Neural cell (in vitro differentiated cells): ENCODE data around the gene BNIP5. TPM values are rescaled to one million over a fixed set of nuclear protein-coding genes. Genes with fewer than 3 reads are reported as not detected.

Source experiments
- H2AFZ ChIP-seq: fragments of 200-600, 300-800 bp; sonication (generic), shearing (Covaris generic); 2 replicates; pipeline ENCODE4 v1.6.0; 2014; ENCODE audit warnings: low read depth, mild to moderate bottlenecking, antibody characterized with exemption, low read length, moderate library complexity
- H3F3A ChIP-seq: fragments of 200-600 bp; shearing (Covaris generic); 2 replicates; pipeline ENCODE4 v1.6.1; 2016; ENCODE audit warnings: mild to moderate bottlenecking, moderate library complexity, mixed read lengths, antibody characterized with exemption, low read length; ENCODE audit not compliant: insufficient read depth, poor library complexity, severe bottlenecking
- H3K27ac ChIP-seq: fragments of 200-600, 300-800 bp; sonication (generic), shearing (Covaris generic); 2 replicates; pipeline ENCODE4 v1.5.1; 2014; ENCODE audit warnings: mild to moderate bottlenecking, low read length, moderate library complexity
- H3K27me3 ChIP-seq: fragments of 300-800, 200-600 bp; sonication (generic), shearing (Covaris generic); 2 replicates; pipeline ENCODE4 v1.6.0; 2014; ENCODE audit warnings: mild to moderate bottlenecking, low read depth, low read length, moderate library complexity; ENCODE audit not compliant: insufficient read depth
- H3K36me3 ChIP-seq: fragments of 300-800, 200-600 bp; sonication (generic), shearing (Covaris generic); 2 replicates; pipeline ENCODE4 v1.5.1; 2014; ENCODE audit warnings: mild to moderate bottlenecking, antibody characterized with exemption, low read length, moderate library complexity; ENCODE audit not compliant: insufficient read depth
- H3K4me2 ChIP-seq: fragments of 300-800, 200-600 bp; sonication (generic), shearing (Covaris generic); 2 replicates; pipeline ENCODE4 v1.6.0; 2014; ENCODE audit warnings: mild to moderate bottlenecking, low read length
- H3K4me3 ChIP-seq: fragments of 300-800, 200-600 bp; sonication (generic), shearing (Covaris generic); 2 replicates; pipeline ENCODE4 v1.5.1; 2014; ENCODE audit warnings: mild to moderate bottlenecking, low read length, moderate library complexity
- H3K79me2 ChIP-seq: fragments of 200-600 bp; shearing (Covaris generic); replicated peaks from 2 replicates; pipeline ENCODE4 v1.6.0; 2014; ENCODE audit warnings: mild to moderate bottlenecking, low read length, moderate library complexity; ENCODE audit not compliant: insufficient read depth
- H3K9ac ChIP-seq: fragments of 300-800, 200-600 bp; sonication (generic), shearing (Covaris generic); 2 replicates; pipeline ENCODE4 v1.6.1; 2016; ENCODE audit warnings: mild to moderate bottlenecking, low read length, mixed read lengths
- H3K9me2 ChIP-seq: fragments of 200-600 bp; shearing (Covaris generic); 2 replicates; pipeline ENCODE4 v1.6.1; 2016; ENCODE audit warnings: mild to moderate bottlenecking, low read length, mixed read lengths; ENCODE audit not compliant: insufficient read depth
- H3K9me3 ChIP-seq: fragments of 200-600, 300-800 bp; sonication (generic), shearing (Covaris generic); 2 replicates; pipeline ENCODE4 v1.6.1; 2016; ENCODE audit warnings: mild to moderate bottlenecking, mixed run types, low read length, moderate library complexity, mixed read lengths
- H4K20me1 ChIP-seq: fragments of 200-600 bp; shearing (Covaris generic); 2 replicates; pipeline ENCODE4 v1.6.1; 2016; ENCODE audit warnings: mild to moderate bottlenecking, mixed run types; ENCODE audit not compliant: insufficient read depth
- EP300 ChIP-seq: fragments of 450-650 bp; conservative IDR thresholded peaks from 2 replicates; pipeline ENCODE4 v1.6.1; 2014; ENCODE audit warnings: antibody characterized with exemption, mild to moderate bottlenecking, moderate library complexity; ENCODE audit not compliant: poor library complexity, severe bottlenecking
- EZH2 ChIP-seq: fragments of 200-600, 300-800 bp; shearing (Covaris generic), sonication (generic); IDR thresholded peaks from 2 replicates; pipeline ENCODE4 v1.6.1; 2014; ENCODE audit warnings: antibody characterized with exemption, low read length, borderline replicate concordance, mild to moderate bottlenecking; ENCODE audit not compliant: insufficient read depth, poor library complexity, severe bottlenecking
- MXI1 ChIP-seq: fragments of 450-650 bp; conservative IDR thresholded peaks from 2 replicates; pipeline ENCODE4 v1.6.1; 2014; ENCODE audit warnings: antibody characterized with exemption, mild to moderate bottlenecking; ENCODE audit not compliant: poor library complexity, severe bottlenecking
- POLR2AphosphoS5 ChIP-seq: IDR thresholded peaks from 2 replicates; pipeline ENCODE4 v1.6.1; 2012
- RAD21 ChIP-seq: fragments of 450-650 bp; conservative IDR thresholded peaks from 2 replicates; pipeline ENCODE4 v1.6.1; 2014; ENCODE audit warnings: antibody characterized with exemption, mild to moderate bottlenecking, moderate library complexity
- SMC3 ChIP-seq: fragments of 450-650 bp; conservative IDR thresholded peaks from 2 replicates; pipeline ENCODE4 v1.6.1; 2014; ENCODE audit warnings: antibody characterized with exemption, mild to moderate bottlenecking, moderate library complexity; ENCODE audit not compliant: poor library complexity
- TAF1 ChIP-seq: IDR thresholded peaks from 2 replicates; pipeline ENCODE4 v1.6.1; 2012; ENCODE audit warnings: low read depth
- polyA plus RNA-seq: library from polyadenylated mRNA; depleted of rRNA; stranded (reverse); fragments of >200 nt; gene quantifications from 2 replicates; pipeline ENCODE4 v1.2.3, GENCODE V29; 2014
- TF ChIP-seq, protein P1 (sequence below): fragments of 450-650 bp; IDR thresholded peaks from 2 replicates; pipeline ENCODE4 v1.5.1; 2014; ENCODE audit warnings: antibody characterized with exemption, mild to moderate bottlenecking, moderate library complexity; ENCODE audit not compliant: poor library complexity, severe bottlenecking
- TF ChIP-seq, protein P2 (sequence below): IDR thresholded peaks from 2 replicates; pipeline ENCODE4 v1.6.1; 2012; ENCODE audit warnings: borderline replicate concordance

BNIP5 gene
- polyA plus RNA-seq, 1 donor from 2014 or later: not detected

- no peak overlapping the region for H3K27ac ChIP-seq
- H3K9ac ChIP-seq: no peak overlapping the region
- H2AFZ ChIP-seq: no peak overlapping the region
- H3K4me2 ChIP-seq: no peak overlapping the region
- no peaks in the 10 kb centered on the region for H3K36me3 ChIP-seq
- no peaks in the 10 kb centered on the region for H3K9me3 ChIP-seq
- H3F3A ChIP-seq: no peaks in the 10 kb centered on the region
- no peaks in the 10 kb centered on the region for H4K20me1 ChIP-seq
- no peaks in the 10 kb centered on the region for H3K9me2 ChIP-seq
- TF ChIP-seq, protein P1, sequence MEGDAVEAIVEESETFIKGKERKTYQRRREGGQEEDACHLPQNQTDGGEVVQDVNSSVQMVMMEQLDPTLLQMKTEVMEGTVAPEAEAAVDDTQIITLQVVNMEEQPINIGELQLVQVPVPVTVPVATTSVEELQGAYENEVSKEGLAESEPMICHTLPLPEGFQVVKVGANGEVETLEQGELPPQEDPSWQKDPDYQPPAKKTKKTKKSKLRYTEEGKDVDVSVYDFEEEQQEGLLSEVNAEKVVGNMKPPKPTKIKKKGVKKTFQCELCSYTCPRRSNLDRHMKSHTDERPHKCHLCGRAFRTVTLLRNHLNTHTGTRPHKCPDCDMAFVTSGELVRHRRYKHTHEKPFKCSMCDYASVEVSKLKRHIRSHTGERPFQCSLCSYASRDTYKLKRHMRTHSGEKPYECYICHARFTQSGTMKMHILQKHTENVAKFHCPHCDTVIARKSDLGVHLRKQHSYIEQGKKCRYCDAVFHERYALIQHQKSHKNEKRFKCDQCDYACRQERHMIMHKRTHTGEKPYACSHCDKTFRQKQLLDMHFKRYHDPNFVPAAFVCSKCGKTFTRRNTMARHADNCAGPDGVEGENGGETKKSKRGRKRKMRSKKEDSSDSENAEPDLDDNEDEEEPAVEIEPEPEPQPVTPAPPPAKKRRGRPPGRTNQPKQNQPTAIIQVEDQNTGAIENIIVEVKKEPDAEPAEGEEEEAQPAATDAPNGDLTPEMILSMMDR: no peak
- peaks cover 34% of the 10 kb centered on the region for H3K27me3 ChIP-seq
- H3K4me3 ChIP-seq: no peak overlapping the region
- H3K79me2 ChIP-seq: no peaks in the 10 kb centered on the region
Observed at GRCh38 chr6:36383606-36384005, 46.9 kb upstream of the BNIP5 start.

GRCh38 chr6:36382976-36383375, 46.3 kb upstream of the BNIP5 start:
- TF ChIP-seq SMC3 (no peak), EZH2 (no peak), RAD21 (no peak), POLR2AphosphoS5 (no peak), MXI1 (no peak), EP300 (no peak), TAF1 (no peak)
- TF ChIP-seq, protein P2, sequence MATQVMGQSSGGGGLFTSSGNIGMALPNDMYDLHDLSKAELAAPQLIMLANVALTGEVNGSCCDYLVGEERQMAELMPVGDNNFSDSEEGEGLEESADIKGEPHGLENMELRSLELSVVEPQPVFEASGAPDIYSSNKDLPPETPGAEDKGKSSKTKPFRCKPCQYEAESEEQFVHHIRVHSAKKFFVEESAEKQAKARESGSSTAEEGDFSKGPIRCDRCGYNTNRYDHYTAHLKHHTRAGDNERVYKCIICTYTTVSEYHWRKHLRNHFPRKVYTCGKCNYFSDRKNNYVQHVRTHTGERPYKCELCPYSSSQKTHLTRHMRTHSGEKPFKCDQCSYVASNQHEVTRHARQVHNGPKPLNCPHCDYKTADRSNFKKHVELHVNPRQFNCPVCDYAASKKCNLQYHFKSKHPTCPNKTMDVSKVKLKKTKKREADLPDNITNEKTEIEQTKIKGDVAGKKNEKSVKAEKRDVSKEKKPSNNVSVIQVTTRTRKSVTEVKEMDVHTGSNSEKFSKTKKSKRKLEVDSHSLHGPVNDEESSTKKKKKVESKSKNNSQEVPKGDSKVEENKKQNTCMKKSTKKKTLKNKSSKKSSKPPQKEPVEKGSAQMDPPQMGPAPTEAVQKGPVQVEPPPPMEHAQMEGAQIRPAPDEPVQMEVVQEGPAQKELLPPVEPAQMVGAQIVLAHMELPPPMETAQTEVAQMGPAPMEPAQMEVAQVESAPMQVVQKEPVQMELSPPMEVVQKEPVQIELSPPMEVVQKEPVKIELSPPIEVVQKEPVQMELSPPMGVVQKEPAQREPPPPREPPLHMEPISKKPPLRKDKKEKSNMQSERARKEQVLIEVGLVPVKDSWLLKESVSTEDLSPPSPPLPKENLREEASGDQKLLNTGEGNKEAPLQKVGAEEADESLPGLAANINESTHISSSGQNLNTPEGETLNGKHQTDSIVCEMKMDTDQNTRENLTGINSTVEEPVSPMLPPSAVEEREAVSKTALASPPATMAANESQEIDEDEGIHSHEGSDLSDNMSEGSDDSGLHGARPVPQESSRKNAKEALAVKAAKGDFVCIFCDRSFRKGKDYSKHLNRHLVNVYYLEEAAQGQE: no peak
- TF ChIP-seq, protein P1: no peak
- Histone ChIP-seq H3K27ac (no peak overlapping the region), H3K9me3 (no peaks in the 10 kb centered on the region), H3K9me2 (no peaks in the 10 kb centered on the region), H3K4me2 (no peak overlapping the region), H3K9ac (no peak overlapping the region), H3F3A (no peaks in the 10 kb centered on the region), H2AFZ (no peak overlapping the region), H3K27me3 (peaks cover 28% of the 10 kb centered on the region), H3K36me3 (no peaks in the 10 kb centered on the region), H3K4me3 (no peak overlapping the region), H3K79me2 (no peaks in the 10 kb centered on the region), H4K20me1 (no peaks in the 10 kb centered on the region)
